Measurements from ENCODE around the gene STARD13.

GRCh38 chr13:33323801-33324510 lies 38.4 kb upstream of the STARD13 start:
- TF ChIP-seq CTCF (IDR thresholded peaks at IDR 0.05; ENCODE audit: insufficient read depth, low read length) (no peak), GABPA (IDR thresholded peaks at IDR 0.05; ENCODE audit: low read depth) (no peak)
- TF ChIP-seq, protein P1, sequence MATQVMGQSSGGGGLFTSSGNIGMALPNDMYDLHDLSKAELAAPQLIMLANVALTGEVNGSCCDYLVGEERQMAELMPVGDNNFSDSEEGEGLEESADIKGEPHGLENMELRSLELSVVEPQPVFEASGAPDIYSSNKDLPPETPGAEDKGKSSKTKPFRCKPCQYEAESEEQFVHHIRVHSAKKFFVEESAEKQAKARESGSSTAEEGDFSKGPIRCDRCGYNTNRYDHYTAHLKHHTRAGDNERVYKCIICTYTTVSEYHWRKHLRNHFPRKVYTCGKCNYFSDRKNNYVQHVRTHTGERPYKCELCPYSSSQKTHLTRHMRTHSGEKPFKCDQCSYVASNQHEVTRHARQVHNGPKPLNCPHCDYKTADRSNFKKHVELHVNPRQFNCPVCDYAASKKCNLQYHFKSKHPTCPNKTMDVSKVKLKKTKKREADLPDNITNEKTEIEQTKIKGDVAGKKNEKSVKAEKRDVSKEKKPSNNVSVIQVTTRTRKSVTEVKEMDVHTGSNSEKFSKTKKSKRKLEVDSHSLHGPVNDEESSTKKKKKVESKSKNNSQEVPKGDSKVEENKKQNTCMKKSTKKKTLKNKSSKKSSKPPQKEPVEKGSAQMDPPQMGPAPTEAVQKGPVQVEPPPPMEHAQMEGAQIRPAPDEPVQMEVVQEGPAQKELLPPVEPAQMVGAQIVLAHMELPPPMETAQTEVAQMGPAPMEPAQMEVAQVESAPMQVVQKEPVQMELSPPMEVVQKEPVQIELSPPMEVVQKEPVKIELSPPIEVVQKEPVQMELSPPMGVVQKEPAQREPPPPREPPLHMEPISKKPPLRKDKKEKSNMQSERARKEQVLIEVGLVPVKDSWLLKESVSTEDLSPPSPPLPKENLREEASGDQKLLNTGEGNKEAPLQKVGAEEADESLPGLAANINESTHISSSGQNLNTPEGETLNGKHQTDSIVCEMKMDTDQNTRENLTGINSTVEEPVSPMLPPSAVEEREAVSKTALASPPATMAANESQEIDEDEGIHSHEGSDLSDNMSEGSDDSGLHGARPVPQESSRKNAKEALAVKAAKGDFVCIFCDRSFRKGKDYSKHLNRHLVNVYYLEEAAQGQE (IDR thresholded peaks at IDR 0.05; ENCODE audit: insufficient replicate concordance, low read depth), result no peak
